Astrocyte of the spinal cord (primary cell): ENCODE results near the gene SYT6.
A peak's percentile ranks its signal among the peaks of the same experiment; 100 is the strongest.

ENCODE experiments used
- DNase-seq: peaks from one replicate; pipeline ENCODE4 v3.0.0; 2011; ENCODE audit warnings: low read depth, low spot score
- H3K4me3 ChIP-seq: 2 replicates; pipeline ENCODE4 v1.5.1; 2011; ENCODE audit warnings: low read depth, mild to moderate bottlenecking, low read length, moderate library complexity
- in situ Hi-C: cut with HindIII; loops from 2 replicates; pipeline ENCODE4 v1.10.0; 2017; ENCODE audit warnings: low sequenced_read_pairs
- TF ChIP-seq, protein P1 (sequence below): IDR thresholded peaks from 2 replicates; pipeline ENCODE4 v1.5.1; 2012; ENCODE audit warnings: low read depth, mild to moderate bottlenecking, low read length, inconsistent platforms

Gene SYT6

DNA sequence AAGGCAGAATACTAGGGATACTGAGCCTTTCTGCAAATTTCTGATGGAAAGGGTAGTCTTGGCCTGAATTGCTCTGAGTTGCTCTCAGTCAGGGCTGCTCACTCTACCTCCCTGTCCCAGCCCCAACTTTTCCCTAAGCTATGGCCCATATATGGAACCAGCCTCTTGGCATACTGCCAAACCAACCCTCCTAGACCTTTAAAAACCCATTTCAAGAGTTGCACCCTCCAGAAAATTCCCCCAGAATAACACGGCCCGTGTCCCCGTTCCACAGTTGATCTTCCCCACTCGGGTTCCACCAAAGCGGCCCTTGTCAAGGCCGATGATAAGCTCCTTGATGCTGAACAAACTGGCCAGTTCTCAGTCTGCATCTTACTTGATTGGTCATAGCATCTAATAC, 25.4 kb downstream of the SYT6 start:
- in situ Hi-C loops = no loop called here
- no peak for DNase-seq
- TF ChIP-seq, protein P1, sequence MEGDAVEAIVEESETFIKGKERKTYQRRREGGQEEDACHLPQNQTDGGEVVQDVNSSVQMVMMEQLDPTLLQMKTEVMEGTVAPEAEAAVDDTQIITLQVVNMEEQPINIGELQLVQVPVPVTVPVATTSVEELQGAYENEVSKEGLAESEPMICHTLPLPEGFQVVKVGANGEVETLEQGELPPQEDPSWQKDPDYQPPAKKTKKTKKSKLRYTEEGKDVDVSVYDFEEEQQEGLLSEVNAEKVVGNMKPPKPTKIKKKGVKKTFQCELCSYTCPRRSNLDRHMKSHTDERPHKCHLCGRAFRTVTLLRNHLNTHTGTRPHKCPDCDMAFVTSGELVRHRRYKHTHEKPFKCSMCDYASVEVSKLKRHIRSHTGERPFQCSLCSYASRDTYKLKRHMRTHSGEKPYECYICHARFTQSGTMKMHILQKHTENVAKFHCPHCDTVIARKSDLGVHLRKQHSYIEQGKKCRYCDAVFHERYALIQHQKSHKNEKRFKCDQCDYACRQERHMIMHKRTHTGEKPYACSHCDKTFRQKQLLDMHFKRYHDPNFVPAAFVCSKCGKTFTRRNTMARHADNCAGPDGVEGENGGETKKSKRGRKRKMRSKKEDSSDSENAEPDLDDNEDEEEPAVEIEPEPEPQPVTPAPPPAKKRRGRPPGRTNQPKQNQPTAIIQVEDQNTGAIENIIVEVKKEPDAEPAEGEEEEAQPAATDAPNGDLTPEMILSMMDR = no peak
- no peak overlapping the region for H3K4me3 ChIP-seq

DNA sequence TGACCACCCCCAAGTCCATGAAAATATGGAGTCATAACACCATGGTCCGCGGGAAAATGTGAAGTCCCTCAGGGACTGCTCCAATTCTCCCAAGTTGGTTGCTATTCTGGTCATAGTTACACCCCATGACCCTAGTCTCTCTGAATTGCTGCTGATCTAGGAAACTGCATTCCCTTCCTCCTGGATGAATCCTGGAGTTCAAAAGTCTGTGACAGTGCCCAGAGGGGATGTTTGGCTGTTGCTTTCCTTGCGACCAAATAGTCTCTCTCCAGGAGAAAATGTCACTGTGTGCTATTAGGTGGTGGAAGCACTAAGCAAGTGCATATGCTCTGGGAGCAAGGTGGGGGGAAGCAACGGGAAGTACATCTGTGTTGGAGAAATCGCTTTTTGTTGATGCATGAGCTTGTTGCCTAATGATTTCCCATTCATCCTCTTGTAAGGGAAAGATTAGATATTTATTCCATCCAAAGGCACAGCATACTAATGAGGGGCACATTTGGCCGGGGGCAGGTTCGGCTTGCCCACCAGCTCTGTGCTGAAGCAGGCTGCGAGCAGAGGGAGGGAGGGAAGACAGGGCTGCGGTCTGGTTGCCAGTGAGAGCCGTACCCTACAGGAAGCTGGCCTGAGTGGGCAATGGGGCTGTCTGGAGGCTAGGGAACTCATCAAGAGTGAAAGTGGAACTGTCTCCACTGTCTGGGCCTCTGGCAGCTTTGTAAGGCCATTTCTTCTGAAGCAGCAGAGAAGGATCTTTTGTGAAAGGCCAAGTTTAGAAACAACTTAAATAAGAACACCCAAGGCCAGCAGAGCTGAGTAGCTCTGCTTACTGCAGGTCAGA, 27.2 kb downstream of the SYT6 start:
- TF ChIP-seq, protein P1 = no peak
- in situ Hi-C loops = no loop called here
- no peak overlapping the region for H3K4me3 ChIP-seq
- no peak for DNase-seq

DNA sequence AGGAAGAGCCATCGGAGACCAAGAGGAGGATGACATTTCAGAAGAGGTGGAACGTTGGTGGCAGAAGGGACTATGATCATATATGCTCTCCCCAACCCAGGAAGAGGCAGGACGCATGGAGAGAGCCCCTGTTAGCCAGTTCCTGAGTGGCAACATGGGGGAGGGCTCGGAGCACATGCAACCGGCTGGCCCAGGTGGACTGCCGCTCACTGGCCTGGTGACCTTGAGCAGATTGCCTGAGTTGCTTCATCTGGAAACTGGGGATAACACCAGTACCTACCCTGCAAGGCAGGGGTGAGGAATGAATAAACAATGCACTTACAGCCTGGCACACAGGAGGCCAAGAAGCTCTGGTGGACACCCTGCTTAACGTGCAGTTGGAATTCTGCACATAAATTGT, 29.0 kb downstream of the SYT6 start:
- H3K4me3 ChIP-seq = no peak overlapping the region
- in situ Hi-C loops = no loop called here
- TF ChIP-seq, protein P1 = no peak
- DNase-seq = no peak

DNA sequence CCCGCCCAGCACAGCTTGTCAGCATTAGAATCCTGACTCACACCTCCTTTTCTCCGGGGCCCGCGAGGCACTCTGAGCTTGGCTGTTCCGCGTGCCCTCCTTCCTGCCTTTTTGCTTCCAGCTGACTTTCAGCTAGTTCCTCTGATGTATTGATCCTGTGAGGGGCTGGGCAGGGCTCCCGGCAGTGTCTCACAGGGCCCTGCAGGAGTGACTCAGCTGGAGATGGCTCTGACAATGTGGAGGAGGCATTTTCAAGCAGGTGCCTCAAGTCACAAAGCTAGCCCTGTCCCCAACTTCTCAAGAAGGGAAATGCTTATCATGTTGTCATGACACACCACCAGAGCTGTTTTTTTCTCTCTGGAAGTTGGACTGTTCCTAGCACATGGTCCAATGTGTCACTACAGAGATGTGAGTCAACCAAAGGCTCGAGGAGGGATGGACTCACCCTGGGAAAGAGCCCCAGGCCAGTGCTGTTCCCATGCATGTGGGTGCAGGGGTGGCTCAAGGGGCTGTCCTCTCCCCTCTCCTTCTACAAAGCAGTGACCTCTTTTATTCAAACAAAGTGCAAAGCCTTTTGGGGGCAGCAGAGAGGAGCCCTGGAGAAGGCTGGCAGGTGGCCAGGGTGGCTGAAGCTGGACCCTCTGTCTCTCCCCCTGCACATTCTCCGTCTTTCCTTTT, 30.6 kb downstream of the SYT6 start:
- TF ChIP-seq, protein P1 = no peak
- no peak overlapping the region for H3K4me3 ChIP-seq
- in situ Hi-C loops = no loop called here
- peak; percentile 9 for DNase-seq

DNA sequence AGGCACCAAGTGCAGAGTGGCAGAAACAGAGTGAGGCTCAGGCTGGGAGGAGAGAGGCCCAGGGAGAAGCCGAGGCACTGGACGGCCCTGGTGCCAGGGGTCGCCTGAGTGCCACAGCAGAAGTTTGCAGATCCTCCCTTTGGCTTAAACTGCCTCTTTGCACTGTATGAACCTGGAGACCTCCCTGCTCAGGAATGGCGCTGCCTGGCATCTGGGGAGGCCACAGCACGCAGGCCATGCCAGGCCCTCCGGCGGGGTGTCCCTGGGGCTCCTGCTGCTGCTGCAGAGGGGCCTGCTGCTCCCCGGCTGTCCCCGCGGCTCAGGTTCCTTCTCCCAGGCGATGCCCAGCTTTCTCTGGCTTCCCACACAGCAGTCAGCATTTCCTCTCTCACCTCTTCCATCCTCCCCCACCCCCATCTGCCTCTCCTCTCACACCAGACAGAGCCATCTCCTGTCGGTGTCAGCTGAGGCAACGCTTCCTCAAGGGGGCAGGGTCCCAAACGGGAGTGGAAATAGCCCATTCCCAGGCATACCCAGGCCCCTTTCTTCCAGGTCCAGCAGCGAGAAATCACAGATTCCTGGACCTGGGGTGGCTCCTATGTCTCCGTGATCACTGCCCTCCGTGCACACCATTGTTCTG, 35.2 kb downstream of the SYT6 start:
- H3K4me3 ChIP-seq = no peak overlapping the region
- no peak for DNase-seq
- in situ Hi-C loops = no loop called here
- TF ChIP-seq, protein P1 = no peak

DNA sequence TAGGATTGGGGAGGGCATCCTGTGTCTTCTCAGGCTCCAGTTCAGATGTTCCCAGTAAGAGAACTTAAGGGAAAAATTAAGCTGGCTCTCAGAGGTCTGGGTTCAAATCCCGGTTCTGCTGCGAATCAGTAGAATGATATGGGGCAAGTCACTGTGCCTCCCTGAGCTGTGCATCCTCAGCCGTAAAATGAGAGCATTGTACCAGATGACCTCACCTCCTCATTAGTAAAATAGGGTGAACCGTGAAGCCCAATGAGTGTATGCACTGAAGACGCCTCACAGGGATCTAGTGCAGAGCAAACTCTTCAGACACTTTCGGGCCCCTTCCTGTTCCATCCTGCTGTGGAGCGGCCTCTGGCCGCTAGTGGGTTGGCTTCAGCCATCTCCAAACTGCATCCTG, 36.0 kb downstream of the SYT6 start:
- DNase-seq = no peak
- in situ Hi-C loops = no loop called here
- no peak overlapping the region for H3K4me3 ChIP-seq
- TF ChIP-seq, protein P1 = no peak
